Fibroblast of skin of left quadriceps (primary cell): ENCODE measurements around the gene TSNAXIP1.
"Not testable (repeated sequence)": the region's sequence is repeated elsewhere in the genome, so short reads cannot be mapped to it uniquely, and the experiment has no call there.

ENCODE experiments used
- DNase-seq, 2 experiments: peaks; one replicate each; pipeline ENCODE4 v3.0.0-alpha.2; 2013; ENCODE audit warnings: low read depth in 2 of 2

Gene TSNAXIP1

DNA sequence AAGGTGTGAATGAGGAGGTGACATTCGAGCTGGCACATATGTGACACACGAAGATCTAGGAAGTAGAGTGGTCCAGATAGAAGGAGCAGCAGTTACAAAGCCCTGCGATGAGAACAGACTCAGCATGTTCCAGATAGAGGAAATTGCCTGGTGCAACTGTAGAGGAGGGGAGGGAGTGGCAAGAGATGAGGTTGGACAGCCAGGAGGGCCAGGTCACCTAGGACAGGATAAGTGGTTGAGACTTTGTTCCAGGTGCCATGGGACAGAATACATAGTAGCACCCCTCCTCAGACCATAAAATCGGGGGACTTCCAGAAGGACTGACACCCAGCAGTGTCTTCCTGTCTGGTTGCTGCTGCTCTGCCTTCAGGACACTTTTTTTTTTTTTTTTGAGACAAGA, 51.8 kb downstream of the TSNAXIP1 start:
- no peak for DNase-seq

DNA sequence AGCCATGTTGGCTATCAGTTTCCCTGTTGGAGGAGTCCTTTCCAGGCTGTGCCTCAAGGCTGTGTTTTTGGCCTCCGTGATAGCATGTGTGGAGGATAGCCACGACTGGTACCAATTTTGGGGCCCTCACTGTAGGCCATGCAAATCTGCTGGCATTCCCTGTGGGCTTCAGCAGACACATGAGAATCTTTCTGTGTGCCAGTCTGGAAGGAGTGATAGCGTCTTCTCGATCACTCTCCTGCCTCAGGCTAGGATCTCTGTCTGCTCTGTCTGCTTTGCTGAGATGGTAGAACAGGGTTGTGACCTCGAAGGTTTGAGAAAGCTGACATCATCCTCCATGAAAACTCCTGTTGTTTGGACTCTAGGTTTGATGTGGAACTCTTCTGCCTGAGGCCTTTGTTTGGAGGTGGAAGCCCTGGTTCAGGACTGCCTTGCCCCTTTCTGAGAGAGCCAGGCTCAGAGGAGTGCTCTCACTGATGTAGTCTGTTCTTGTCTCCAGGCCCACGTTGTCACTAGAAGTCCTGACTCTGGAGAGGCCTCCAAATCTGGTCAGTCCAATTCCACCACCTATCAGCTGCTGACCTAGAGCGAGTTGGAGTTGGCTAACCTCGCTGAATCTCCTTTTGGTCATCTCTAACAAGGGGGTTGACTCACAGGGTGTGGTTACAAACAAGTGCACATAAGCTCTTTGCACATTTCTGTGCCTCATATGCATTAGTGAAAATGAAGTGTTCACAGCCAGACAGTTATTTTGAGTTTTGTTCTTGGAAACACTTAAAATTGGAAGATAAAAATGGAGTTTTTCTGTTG, 54.1 kb downstream of the TSNAXIP1 start:
- no peak for DNase-seq

DNA sequence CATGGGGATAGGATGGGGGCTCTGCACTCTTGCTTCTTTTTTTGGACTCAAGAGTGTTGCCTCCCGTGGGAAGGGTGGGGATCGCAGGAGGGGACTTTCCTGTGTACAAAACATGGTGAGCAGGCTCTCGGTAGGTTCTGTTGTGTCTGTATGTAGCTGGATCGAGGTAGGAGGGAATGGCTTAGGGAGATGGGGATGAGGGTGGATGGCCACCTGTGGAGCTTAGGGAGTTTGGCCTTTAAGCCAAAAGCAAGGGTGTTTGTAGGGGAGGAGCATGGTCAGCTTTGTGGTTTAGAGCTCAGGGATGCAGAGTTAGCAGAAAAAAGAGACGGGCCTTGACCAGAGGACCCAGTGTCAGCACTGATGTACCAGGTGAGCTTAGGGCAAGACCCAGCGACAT, 55.2 kb downstream of the TSNAXIP1 start:
- DNase-seq = no peak

DNA sequence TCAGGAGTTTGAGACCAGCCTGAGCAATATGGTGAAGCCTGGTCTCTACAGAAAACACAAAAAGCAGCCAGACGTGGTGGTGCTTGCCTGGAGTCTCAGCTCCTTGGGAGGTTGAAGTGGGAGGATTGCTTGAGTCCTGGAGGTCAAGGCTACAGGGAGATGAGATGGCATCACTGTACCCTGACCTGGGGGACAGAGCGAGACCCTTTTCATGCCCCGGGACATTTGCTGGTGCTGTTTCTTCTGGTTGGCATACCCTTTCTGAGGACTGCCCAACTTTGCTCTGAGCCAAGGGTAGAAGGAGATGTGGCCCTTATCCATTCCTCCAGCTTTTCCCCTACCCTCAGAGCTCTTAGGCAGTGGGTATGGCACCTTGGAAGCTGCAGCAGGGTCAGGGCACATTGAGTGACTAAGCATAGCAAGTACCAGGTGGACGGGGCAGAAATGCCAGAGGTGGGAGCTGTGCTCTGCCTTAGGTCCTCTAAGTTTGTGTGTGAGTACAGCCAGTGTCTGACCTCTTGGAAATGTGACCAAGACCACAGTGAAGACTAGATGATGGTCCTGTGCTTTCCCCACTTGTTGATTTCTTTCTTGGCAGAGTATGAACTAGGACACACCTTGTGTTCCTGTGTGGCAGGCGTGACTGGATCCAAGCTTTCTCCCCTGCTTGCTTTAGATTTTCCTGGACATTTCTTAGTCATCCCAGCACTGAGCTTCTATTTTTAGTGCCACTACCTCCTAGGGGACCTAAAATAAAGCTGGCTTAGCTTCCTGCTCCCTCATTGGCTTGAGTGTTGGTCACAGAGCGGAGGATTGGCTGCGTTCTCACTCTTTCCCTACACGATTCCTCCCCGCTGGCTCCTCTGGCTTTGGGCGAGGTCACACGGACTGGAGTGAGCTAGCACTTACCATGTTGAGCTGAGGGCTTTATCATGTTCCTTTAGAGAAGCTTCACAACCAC, 56.2 kb downstream of the TSNAXIP1 start:
- DNase-seq = no peak

DNA sequence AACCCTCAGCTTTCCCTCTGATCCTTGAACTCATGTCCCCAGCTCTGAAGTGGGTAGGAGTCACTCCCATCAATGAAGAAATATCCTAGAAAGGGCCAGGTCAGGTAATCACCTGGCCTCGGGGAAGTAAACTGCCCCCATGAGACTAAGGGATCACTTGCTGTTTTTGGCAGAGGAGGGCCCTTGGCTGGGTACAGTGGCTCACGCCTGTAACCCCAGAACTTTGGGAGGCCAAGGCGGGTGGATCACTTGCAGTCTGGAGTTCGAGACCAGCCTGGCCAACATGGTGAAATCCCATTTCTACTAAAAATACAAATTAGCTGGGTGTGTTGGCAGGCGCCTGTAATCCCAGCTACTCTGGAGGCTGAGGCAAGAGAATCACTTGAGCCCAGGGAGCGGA, 57.4 kb downstream of the TSNAXIP1 start:
- not testable (repeated sequence) for DNase-seq

DNA sequence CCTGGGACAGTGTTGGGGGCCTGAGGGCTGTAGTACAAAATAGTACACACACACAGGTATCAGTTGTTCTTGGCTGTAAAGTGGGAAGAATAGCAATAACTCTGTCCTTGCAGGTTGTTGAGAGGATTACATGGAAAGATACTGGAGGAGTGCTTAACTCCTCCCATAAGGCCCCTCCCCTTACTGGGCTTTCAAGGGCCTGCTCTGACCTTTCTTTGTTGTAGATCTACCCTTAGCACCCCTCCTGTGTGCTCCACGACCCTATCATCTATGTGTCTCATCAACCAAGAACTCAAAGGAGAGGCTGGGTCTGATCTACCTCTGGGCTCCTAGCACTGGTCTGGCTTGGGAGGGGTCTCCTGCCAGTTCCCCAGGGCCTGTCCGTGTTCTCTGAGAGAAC, 57.9 kb downstream of the TSNAXIP1 start:
- no peak for DNase-seq

DNA sequence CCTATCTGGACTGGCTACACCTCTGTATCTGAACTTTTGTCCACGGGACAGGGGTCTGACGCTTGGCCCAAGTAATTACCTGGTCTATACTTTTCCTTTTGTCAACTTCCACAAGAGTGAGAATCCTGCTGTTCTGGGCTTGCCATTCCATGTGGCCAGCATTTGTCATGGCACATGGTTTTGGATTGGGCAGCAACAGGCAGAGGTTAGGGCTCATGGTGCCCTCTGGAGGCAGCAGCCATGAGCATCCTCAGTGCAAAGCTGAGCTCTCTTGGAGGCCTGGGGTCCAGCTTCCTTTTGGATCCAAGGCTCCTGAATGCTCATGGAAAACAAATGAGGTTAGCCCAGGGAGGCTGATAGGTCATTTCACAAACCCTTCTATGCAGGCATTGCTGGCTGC, 58.6 kb downstream of the TSNAXIP1 start:
- DNase-seq = no peak

DNA sequence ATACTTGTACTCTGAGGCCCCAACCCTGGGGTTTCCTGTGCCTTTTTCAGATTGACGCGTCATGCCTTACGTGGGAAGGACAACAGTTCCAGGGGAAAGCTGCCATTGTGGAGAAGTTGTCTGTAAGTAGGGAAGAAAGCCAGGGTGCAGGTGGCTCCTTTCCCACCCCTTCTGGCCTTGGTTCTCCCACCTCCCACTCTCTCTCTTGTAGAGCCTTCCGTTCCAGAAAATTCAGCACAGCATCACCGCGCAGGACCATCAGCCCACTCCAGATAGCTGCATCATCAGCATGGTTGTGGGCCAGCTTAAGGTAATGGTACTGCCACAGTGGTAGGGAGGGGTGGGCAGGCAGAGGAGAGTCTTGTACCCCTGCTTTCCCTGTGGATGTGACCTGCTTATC, 61.6 kb downstream of the TSNAXIP1 start:
- DNase-seq = no peak

DNA sequence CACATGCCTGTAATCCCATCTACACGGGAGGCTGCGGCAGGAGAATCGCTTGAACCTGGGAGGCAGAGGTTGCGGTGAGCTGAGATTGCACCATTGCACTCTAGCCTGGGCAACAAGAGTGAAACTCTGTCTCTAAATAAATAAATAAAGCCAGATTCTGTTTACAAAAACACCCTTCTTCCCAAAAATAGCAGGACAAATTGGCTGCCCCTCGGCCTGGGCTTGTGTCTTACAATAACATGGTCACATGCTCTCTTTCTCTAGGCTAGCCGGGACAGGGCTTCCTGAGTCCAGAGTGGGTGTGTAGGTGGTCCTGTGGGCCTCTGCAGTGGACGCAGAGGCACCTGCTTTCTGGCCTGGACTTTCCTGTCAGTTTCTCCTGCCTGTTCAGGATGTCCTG, 63.0 kb downstream of the TSNAXIP1 start:
- no peak for DNase-seq

DNA sequence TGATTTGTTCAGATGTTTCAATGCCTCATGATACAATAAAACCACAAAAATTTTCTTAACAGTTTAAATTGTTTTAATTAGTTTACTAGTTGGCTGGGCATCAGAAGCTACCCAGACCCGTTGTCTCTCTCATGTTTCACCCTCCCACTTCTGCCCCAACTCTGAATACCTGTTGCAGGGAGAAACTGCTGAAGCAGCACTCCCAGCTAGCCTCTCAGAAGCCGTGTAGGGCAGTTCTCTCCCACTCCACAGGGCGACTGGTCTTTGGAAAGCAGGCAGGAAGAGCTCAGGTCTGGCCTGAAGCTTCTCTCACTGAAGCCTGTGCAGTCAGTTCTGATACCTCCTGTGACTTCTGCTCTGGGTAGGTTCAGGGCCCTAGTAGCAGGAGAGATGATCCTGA, 64.6 kb downstream of the TSNAXIP1 start:
- DNase-seq = no peak

DNA sequence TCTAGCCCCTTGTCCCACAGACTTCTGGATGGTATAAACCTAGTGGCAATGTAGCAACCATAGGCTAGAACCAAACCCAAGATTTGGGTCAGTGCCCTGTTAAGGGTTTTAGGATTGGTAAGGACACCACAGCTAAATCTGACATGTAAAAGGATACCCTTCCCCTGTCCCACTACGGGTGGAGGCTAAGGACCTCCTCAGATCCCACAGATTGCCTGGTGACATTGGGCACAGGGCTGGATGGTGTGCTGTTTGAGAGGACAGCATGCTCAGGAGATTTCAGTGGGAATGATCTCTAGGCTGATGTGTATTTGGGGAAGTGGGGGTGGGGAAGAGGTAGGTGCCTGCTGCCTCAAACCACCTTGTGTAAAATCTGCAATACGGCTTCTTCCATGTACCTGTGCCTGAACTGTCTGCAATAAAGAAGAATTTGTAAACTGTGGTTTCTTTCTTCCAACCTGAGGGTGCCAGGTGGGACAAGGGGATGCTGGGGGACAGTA, 65.5 kb downstream of the TSNAXIP1 start:
- DNase-seq = no peak

DNA sequence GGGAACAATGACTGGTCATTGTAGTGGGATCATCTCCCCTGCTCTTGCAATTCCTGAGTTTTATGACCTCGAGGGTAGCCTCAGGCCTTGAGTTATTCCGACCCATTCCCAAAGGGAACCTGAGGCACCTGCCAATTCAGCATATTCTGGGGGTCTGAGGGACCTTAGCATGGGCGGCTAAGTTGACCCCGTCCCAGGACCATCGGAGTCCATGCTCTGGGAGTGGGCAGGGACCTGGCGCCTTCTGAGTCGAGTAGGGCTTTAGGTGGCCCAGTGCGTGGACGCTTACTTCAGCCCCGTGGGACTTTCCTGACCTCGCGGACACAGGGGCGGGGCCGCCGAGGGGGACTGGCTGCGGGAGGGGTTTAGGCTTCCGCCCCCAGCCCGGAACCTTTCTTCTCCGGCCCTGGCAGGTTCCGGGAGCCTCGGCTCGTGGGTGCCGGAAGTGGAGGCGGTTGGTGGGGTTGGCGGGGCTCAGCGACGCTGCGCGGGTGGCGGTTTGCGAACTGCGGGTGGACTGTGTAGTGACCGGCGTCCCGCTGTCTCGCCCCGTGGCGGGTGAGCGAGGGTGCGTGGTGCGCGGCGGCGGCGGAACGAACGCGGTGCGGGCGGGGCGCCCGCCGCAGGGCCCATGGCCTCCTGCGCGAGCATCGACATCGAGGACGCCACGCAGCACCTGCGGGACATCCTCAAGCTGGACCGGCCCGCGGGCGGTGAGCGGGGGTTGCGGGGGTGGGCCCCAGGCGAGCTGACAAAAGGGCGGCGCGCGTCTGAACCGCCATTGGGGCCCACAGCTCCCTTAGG, 66.1 kb downstream of the TSNAXIP1 start, which contains the start of gene EDC4:
Gene EDC4, plus strand, starts transcription at position 422 of the 804 bp plus-strand sequence. Its CDS starts 210 bp downstream, at position 632.
- peak; percentile 37 to 47 for DNase-seq

DNA sequence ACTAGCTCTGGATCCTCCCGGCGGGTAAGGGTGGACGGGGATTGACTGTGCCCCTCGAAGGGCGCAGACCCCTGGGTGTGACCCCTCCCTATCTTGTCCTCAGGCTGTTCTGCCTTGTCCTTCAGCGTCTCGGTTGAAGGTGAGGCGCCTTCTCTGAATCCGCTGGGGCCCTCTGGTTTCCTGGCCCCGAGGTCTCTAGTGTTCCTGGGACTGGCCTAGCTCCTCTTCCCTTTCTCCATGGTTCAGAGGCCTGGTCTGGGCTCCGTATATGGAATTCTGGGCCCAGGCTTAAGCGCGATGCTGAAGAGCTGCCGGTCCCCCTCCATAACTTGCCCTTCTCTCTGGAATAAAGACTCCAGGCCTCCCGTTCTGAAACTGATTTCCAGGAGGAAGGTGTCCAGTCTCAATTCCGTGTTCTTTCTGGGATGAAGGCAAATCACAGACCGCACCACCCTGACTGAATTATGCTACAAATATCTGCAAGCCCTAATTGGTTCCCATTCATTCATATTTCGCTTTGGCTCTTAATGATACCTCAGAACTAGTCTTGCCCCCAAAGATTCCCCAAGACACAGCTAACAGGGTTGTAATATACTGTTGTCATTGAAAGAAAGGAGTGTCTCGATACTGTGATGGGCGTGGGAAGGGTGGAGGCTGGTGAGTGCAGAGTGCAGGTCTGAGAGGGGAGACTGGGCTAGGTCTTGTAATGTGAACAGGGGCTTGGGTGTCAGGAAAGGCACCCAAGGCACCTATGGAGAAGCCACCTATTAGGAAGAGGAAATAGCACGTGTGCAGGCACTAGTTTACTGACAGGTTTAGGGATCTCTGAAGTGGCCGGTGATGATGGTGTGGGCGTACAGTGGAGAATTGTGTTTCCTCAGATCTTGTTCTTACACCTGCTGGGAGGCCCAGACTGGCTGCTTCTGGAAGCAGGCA, 67.0 kb downstream of the TSNAXIP1 start:
- DNase-seq = no peak

DNA sequence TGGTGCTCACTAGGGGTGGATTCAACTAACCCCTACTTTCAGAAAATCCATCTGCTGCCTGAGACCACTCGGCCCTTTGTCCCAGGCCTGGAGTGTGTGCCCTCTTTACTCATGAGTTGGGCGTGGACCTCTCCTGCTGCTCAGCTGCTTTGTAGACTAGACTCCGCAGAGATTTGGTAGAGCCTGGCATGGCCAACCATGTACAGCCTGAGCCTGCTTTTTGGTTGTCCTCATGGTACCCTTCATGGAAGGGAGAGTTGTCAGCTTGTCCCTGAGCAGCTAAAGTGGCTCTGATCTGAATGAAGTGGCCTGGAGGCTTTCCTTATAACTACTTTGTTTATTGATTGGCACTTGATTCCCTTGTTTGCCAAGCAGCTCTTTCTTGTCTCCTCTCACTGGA, 67.7 kb downstream of the TSNAXIP1 start:
- no peak for DNase-seq

DNA sequence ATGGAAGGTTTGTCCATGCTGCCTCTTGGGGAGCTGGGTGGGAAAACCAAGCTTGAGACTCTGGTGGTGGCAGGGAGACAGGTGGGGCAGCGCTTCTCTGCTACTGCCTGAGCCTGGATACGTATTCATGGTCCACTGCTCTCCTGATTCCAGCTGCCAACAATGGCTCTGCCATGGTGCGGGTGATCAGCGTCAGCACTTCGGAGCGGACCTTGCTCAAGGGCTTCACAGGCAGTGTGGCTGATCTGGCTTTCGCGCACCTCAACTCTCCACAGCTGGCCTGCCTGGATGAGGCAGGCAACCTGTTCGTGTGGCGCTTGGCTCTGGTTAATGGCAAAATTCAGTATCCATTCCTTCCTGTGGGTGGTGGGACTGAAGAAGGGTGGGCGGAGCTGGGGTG, 70.4 kb downstream of the TSNAXIP1 start:
- no peak for DNase-seq
